ENCODE results near the gene IGSF9B. TPM values are rescaled to one million over a fixed set of nuclear protein-coding genes. Genes with fewer than 3 reads are reported as not detected.

IGSF9B gene
- total RNA-seq, 2 experiments from 2014 or later: 24.3 to 27.4 TPM

- Histone ChIP-seq H3K27ac (ENCODE audit: low read depth in 1 of 2, low read length in 2 of 2) (no peak overlapping the region), H3K36me3 (ENCODE audit: insufficient read depth, low read length) (no peaks in the 10 kb centered on the region), H3K4me3 (ENCODE audit: low read length) (no peak overlapping the region), H3K9me3 (ENCODE audit: control insufficient read depth in 1 of 2, insufficient read depth in 1 of 2, low read length in 2 of 2) (no peaks in the 10 kb centered on the region), H3K4me1 (ENCODE audit: insufficient read depth, low read length) (no peaks in the 10 kb centered on the region), H3K27me3 (ENCODE audit: control insufficient read depth in 1 of 2, insufficient read depth in 2 of 2, low read length in 2 of 2) (no peaks in the 10 kb centered on the region)
- POLR2A ChIA-PET: no interaction called here
- Mint-ChIP-seq H3K4me1 (ENCODE audit: low read depth) (no peaks in the 10 kb centered on the region), H3K27ac (no peak overlapping the region), H3K9me3 (no peaks in the 10 kb centered on the region), H3K36me3 (ENCODE audit: low read depth) (no peaks in the 10 kb centered on the region), H3K4me3 (no peak overlapping the region), H3K27me3 (peaks cover 7% of the 10 kb centered on the region)
- ATAC-seq (ENCODE audit: poor library complexity) (no peak), DNase-seq (no peak)
- no peak for TF ChIP-seq CTCF (IDR thresholded peaks at IDR 0.05)
- CTCF ChIA-PET: no interaction called here
- intact Hi-C loops (cut with DNase I, micrococcal nuclease): loop anchor here (2.0 to 5.0 kb wide), 2 partner anchors 37 to 41 kb away; no protein-coding TSS in a partner anchor
Measured at GRCh38 chr11:133985981-133986944, 29.5 kb upstream of the IGSF9B start.

- H3K4me3 ChIP-seq (ENCODE audit: low read length): no peak overlapping the region
- ChIA-PET POLR2A (no interaction called here), CTCF (no interaction called here)
- Mint-ChIP-seq H3K36me3 (ENCODE audit: low read depth) (no peaks in the 10 kb centered on the region), H3K4me1 (ENCODE audit: low read depth) (no peaks in the 10 kb centered on the region), H3K9me3 (no peaks in the 10 kb centered on the region), H3K27ac (no peak overlapping the region), H3K27me3 (peaks cover 7% of the 10 kb centered on the region), H3K4me3 (no peak overlapping the region)
- H3K9me3 ChIP-seq (ENCODE audit: control insufficient read depth in 1 of 2, insufficient read depth in 1 of 2, low read length in 2 of 2): no peaks in the 10 kb centered on the region
- no peak overlapping the region for H3K27ac ChIP-seq (ENCODE audit: low read depth in 1 of 2, low read length in 2 of 2)
- no peaks in the 10 kb centered on the region for H3K4me1 ChIP-seq (ENCODE audit: insufficient read depth, low read length)
- H3K36me3 ChIP-seq (ENCODE audit: insufficient read depth, low read length): no peaks in the 10 kb centered on the region
- intact Hi-C loops (cut with DNase I, micrococcal nuclease): loop anchor here in 1 of 2 experiments (5.0 kb wide), 1 partner anchor 42 kb away; no protein-coding TSS in a partner anchor
- DNase-seq (no peak), ATAC-seq (ENCODE audit: poor library complexity) (no peak)
- TF ChIP-seq CTCF (IDR thresholded peaks at IDR 0.05): no peak
- H3K27me3 ChIP-seq (ENCODE audit: control insufficient read depth in 1 of 2, insufficient read depth in 2 of 2, low read length in 2 of 2): no peaks in the 10 kb centered on the region
Measured at GRCh38 chr11:133984828-133985227, 28.1 kb upstream of the IGSF9B start.

GRCh38 chr11:133983660-133984316 lies 27.0 kb upstream of the IGSF9B start:
- no peaks in the 10 kb centered on the region for H3K4me1 ChIP-seq (ENCODE audit: insufficient read depth, low read length)
- intact Hi-C loops (cut with DNase I, micrococcal nuclease): no loop called here
- no peaks in the 10 kb centered on the region for H3K36me3 ChIP-seq (ENCODE audit: insufficient read depth, low read length)
- H3K9me3 ChIP-seq (ENCODE audit: control insufficient read depth in 1 of 2, insufficient read depth in 1 of 2, low read length in 2 of 2): no peaks in the 10 kb centered on the region
- ChIA-PET POLR2A (no interaction called here), CTCF (no interaction called here)
- no peaks in the 10 kb centered on the region for H3K27me3 ChIP-seq (ENCODE audit: control insufficient read depth in 1 of 2, insufficient read depth in 2 of 2, low read length in 2 of 2)
- Mint-ChIP-seq H3K4me1 (ENCODE audit: low read depth) (no peaks in the 10 kb centered on the region), H3K27ac (no peak overlapping the region), H3K27me3 (peaks cover 7% of the 10 kb centered on the region), H3K9me3 (no peaks in the 10 kb centered on the region), H3K36me3 (ENCODE audit: low read depth) (no peaks in the 10 kb centered on the region), H3K4me3 (no peak overlapping the region)
- ATAC-seq (ENCODE audit: poor library complexity) (no peak), DNase-seq (no peak)
- TF ChIP-seq CTCF (IDR thresholded peaks at IDR 0.05): no peak
- no peak overlapping the region for H3K4me3 ChIP-seq (ENCODE audit: low read length)
- H3K27ac ChIP-seq (ENCODE audit: low read depth in 1 of 2, low read length in 2 of 2): no peak overlapping the region
